HCT116 (cell line): ENCODE measurements around the gene SBK2. TPM values are rescaled to one million over a fixed set of nuclear protein-coding genes. Genes with fewer than 3 reads are reported as not detected.

ENCODE experiments used
- ATAC-seq: fragments of 200-7000 bp; cut with Tn5 transposase; 2 replicates; pipeline ENCODE4 v1.9.1; 2020; ENCODE audit warnings: mild to moderate bottlenecking, moderate library complexity
- BruUV-seq: library from RNA; stranded (reverse); fragments of 400-500 nt; replicated peaks from 2 replicates; lab custom pipeline; 2021; lab: Mats Ljungman, UMichigan
- CTCF ChIA-PET: fragments of 300-600 bp; sonication (Branson Sonifier 250); formaldehyde crosslinking; loops from one replicate; lab custom pipeline; 2021; ENCODE audit warnings: antibody characterized with exemption; lab: Charles Lee
- POLR2A ChIA-PET: fragments of 300-600, 350-600 bp; sonication (Branson Sonifier 250); formaldehyde crosslinking; loops from one replicate; lab custom pipeline; 2021; ENCODE audit warnings: antibody characterized with exemption; lab: Charles Lee
- RAD21 ChIA-PET, 2 experiments: fragments of 300-600 bp; sonication (Branson Sonifier 250); formaldehyde crosslinking; loops; one replicate each; lab custom pipeline; 2023; ENCODE audit warnings: low total read pairs in 2 of 2; ENCODE audit not compliant: uncharacterized antibody in 2 of 2, unreplicated experiment in 2 of 2, low non-redundant PET in 1 of 2; lab: Charles Lee
- DNase-seq: peaks from one replicate; pipeline ENCODE4 v3.0.0-alpha.2; 2010; ENCODE audit warnings: low read depth, low spot score
- H2AFZ ChIP-seq: fragments of 200-600 bp; shearing (Covaris generic), sonication (generic); 2 replicates; pipeline ENCODE4 v1.6.1; 2017; ENCODE audit warnings: low read depth, mixed run types, mixed read lengths, antibody characterized with exemption, low read length; ENCODE audit not compliant: poor library complexity, severe bottlenecking
- H3K27ac ChIP-seq: 2 replicates; pipeline ENCODE4 v1.5.1; 2012; ENCODE audit warnings: low read depth, low read length
- H3K27me3 ChIP-seq: fragments of 200-600 bp; sonication (generic); 2 replicates; pipeline ENCODE4 v1.6.1; 2016; ENCODE audit warnings: mixed run types, low read length, mixed read lengths; ENCODE audit not compliant: insufficient read depth
- H3K36me3 ChIP-seq, 2 experiments: fragments of 200-500 bp in 1 of 2; fragments of 200-600 bp in 1 of 2; sonication (Bioruptor generic) in 1 of 2; sonication (generic) in 1 of 2; 2 replicates each; pipeline versions ENCODE4 v1.5.1 to v1.6.1; 2014 to 2016; ENCODE audit warnings: low read length in 2 of 2, inconsistent platforms in 1 of 2, mixed read lengths in 1 of 2, mixed run types in 1 of 2; ENCODE audit not compliant: insufficient read depth in 2 of 2, control insufficient read depth in 1 of 2
- H3K4me1 ChIP-seq, 2 experiments: fragments of 200-600 bp in 1 of 2; sonication (generic) in 1 of 2; 2 replicates each; pipeline versions ENCODE4 v1.5.1 to v1.6.1; 2012 to 2017; ENCODE audit warnings: low read length in 2 of 2, inconsistent platforms in 1 of 2, mild to moderate bottlenecking in 1 of 2, mixed read lengths in 1 of 2, mixed run types in 1 of 2, moderate library complexity in 1 of 2; ENCODE audit not compliant: insufficient read depth in 2 of 2, control insufficient read depth in 1 of 2
- H3K4me2 ChIP-seq: fragments of 200-600 bp; sonication (generic); 2 replicates; pipeline ENCODE4 v1.6.1; 2017; ENCODE audit warnings: mixed run types, low read length, mixed read lengths
- H3K4me3 ChIP-seq, 2 experiments: fragments of 200-600 bp in 1 of 2; sonication (generic) in 1 of 2; replicated peaks in 1 of 2; 2 replicates each; pipeline ENCODE4 v1.5.1; 2011 to 2016; ENCODE audit warnings: low read length in 2 of 2, control low read depth in 1 of 2, low read depth in 1 of 2, mild to moderate bottlenecking in 1 of 2, mixed read lengths in 1 of 2, mixed run types in 1 of 2
- H3K79me2 ChIP-seq: fragments of 200-600 bp; sonication (generic); 2 replicates; pipeline ENCODE4 v1.6.1; 2017; ENCODE audit warnings: mild to moderate bottlenecking, mixed run types, low read length, moderate library complexity, mixed read lengths; ENCODE audit not compliant: insufficient read depth
- H3K9ac ChIP-seq: fragments of 200-600 bp; sonication (generic); 2 replicates; pipeline ENCODE4 v1.6.1; 2016; ENCODE audit warnings: low read length, mixed read lengths
- H3K9me2 ChIP-seq: fragments of 200-600 bp; sonication (generic), shearing (Covaris generic); 2 replicates; pipeline ENCODE4 v1.6.1; 2017; ENCODE audit warnings: mixed run types, mild to moderate bottlenecking, moderate library complexity; ENCODE audit not compliant: insufficient read depth
- H3K9me3 ChIP-seq, 2 experiments: fragments of 200-500 bp in 1 of 2; fragments of 200-600 bp in 1 of 2; sonication (Bioruptor generic) in 1 of 2; sonication (generic) in 1 of 2; 2 replicates each; pipeline ENCODE4 v1.6.1; 2014 to 2017; ENCODE audit warnings: low read length in 2 of 2, mixed read lengths in 2 of 2, inconsistent platforms in 1 of 2, low read depth in 1 of 2, mild to moderate bottlenecking in 1 of 2, mixed run types in 1 of 2, moderate library complexity in 1 of 2; ENCODE audit not compliant: control insufficient read depth in 1 of 2, insufficient read depth in 1 of 2
- H4K20me1 ChIP-seq: fragments of 200-600 bp; sonication (generic), shearing (Covaris generic); 2 replicates; pipeline ENCODE4 v1.6.1; 2017; ENCODE audit warnings: mixed run types, mild to moderate bottlenecking, moderate library complexity; ENCODE audit not compliant: insufficient read depth
- CEBPB ChIP-seq: IDR thresholded peaks from 2 replicates; pipeline ENCODE4 v1.6.1; 2012; ENCODE audit warnings: low read depth
- ELF1 ChIP-seq: IDR thresholded peaks from 2 replicates; pipeline ENCODE4 v1.6.1; 2012; ENCODE audit warnings: low read depth, borderline replicate concordance
- EZH2 ChIP-seq: fragments of 200-600 bp; sonication (generic); IDR thresholded peaks from 2 replicates; pipeline ENCODE4 v1.6.1; 2017; ENCODE audit warnings: antibody characterized with exemption, mixed run types
- EZH2phosphoT487 ChIP-seq: fragments of 200-600 bp; IDR thresholded peaks from 2 replicates; pipeline ENCODE4 v1.6.1; 2018; ENCODE audit warnings: antibody characterized with exemption, borderline replicate concordance
- FOSL1 ChIP-seq: IDR thresholded peaks from 2 replicates; pipeline ENCODE4 v1.6.1; 2012; ENCODE audit warnings: low read depth
- POLR2AphosphoS5 ChIP-seq: IDR thresholded peaks from 2 replicates; pipeline ENCODE4 v1.6.1; 2011; ENCODE audit warnings: mild to moderate bottlenecking, low read depth, low read length, moderate library complexity
- RAD21 ChIP-seq: IDR thresholded peaks from 2 replicates; pipeline ENCODE4 v1.6.1; 2012; ENCODE audit warnings: low read depth, mild to moderate bottlenecking
- REST ChIP-seq: IDR thresholded peaks from 2 replicates; pipeline ENCODE4 v1.6.1; 2012; ENCODE audit warnings: low read depth
- SRF ChIP-seq: IDR thresholded peaks from 2 replicates; pipeline ENCODE4 v1.6.1; 2012; ENCODE audit warnings: low read depth
- TCF7L2 ChIP-seq: IDR thresholded peaks from 2 replicates; pipeline ENCODE4 v1.7.0; 2011; ENCODE audit warnings: borderline replicate concordance, inconsistent platforms; ENCODE audit not compliant: insufficient read depth, insufficient read length; ENCODE audit errors: extremely low read depth
- intact Hi-C: fragments of 100-400 bp; cut with micrococcal nuclease; formaldehyde crosslinking; loops from 2 replicates; pipeline ENCODE4 v1.10.0; 2022
- total RNA-seq: library from RNA; stranded (reverse); gene quantifications from one replicate; pipeline ENCODE4 v1.2.1, GENCODE V29; 2021; ENCODE audit not compliant: unreplicated experiment
- TF ChIP-seq, protein P1 (sequence below): IDR thresholded peaks from 2 replicates; pipeline ENCODE4 v1.6.1; 2012
- TF ChIP-seq, protein P2 (sequence below): IDR thresholded peaks from 2 replicates; pipeline ENCODE4 v1.6.1; 2011; ENCODE audit warnings: mild to moderate bottlenecking, low read length, moderate library complexity; ENCODE audit not compliant: insufficient replicate concordance; ENCODE audit errors: extremely low read depth
- TF ChIP-seq, protein P3 (sequence below): IDR thresholded peaks from 2 replicates; pipeline ENCODE4 v1.6.1; 2012

SBK2 gene
- total RNA-seq, 1 experiment from 2014 or later, result 0.30 TPM

DNA sequence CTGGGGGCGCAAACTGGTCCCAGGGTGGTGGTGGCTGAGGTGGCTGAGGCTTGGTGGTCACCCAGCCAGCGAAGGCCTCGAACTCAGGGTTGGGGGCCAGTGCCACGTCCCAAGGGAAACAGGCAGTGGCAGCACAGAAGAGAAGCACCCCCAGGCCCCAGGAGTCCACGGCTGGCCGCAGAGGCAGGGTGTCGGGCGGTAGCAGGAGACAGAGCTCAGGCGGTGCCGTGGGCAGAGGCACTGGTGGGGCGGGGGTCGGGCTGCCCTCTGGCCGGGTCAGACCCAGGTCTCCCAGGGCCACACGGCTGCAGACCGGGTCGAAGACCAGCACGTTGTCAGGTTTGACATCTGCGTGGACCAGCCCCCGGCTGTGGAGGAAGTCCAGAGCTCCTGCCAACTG lies 4.2 kb upstream of the SBK2 start:
- TF ChIP-seq EZH2 (no peak), FOSL1 (no peak), EZH2phosphoT487 (no peak), ELF1 (no peak), POLR2AphosphoS5 (no peak), TCF7L2 (no peak), SRF (no peak), REST (no peak), RAD21 (no peak), CEBPB (no peak)
- TF ChIP-seq, protein P1, sequence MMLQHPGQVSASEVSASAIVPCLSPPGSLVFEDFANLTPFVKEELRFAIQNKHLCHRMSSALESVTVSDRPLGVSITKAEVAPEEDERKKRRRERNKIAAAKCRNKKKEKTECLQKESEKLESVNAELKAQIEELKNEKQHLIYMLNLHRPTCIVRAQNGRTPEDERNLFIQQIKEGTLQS, result no peak
- TF ChIP-seq, protein P2, sequence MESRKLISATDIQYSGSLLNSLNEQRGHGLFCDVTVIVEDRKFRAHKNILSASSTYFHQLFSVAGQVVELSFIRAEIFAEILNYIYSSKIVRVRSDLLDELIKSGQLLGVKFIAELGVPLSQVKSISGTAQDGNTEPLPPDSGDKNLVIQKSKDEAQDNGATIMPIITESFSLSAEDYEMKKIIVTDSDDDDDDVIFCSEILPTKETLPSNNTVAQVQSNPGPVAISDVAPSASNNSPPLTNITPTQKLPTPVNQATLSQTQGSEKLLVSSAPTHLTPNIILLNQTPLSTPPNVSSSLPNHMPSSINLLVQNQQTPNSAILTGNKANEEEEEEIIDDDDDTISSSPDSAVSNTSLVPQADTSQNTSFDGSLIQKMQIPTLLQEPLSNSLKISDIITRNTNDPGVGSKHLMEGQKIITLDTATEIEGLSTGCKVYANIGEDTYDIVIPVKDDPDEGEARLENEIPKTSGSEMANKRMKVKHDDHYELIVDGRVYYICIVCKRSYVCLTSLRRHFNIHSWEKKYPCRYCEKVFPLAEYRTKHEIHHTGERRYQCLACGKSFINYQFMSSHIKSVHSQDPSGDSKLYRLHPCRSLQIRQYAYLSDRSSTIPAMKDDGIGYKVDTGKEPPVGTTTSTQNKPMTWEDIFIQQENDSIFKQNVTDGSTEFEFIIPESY, result no peak
- TF ChIP-seq, protein P3, sequence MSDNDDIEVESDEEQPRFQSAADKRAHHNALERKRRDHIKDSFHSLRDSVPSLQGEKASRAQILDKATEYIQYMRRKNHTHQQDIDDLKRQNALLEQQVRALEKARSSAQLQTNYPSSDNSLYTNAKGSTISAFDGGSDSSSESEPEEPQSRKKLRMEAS, result no peak
- H3K4me2 ChIP-seq, result no peak overlapping the region
- CTCF ChIA-PET, result no interaction called here
- RAD21 ChIA-PET, result no interaction called here
- peaks cover 8 to 19% of the 10 kb centered on the region in 2 experiments for H3K4me1 ChIP-seq
- no peak overlapping the region for H3K27ac ChIP-seq
- H3K27me3 ChIP-seq, result no peaks in the 10 kb centered on the region
- no peaks in the 10 kb centered on the region for H3K9me3 ChIP-seq
- POLR2A ChIA-PET, result no interaction called here
- H2AFZ ChIP-seq, result no peak overlapping the region
- no peak overlapping the region for H3K9ac ChIP-seq
- H3K9me2 ChIP-seq, result no peaks in the 10 kb centered on the region
- intact Hi-C loops, result no loop called here
- no peaks in the 10 kb centered on the region for H4K20me1 ChIP-seq
- H3K79me2 ChIP-seq, result no peaks in the 10 kb centered on the region
- ATAC-seq, result no peak
- no TSS peak for BruUV-seq
- no peaks in the 10 kb centered on the region for H3K36me3 ChIP-seq
- DNase-seq, result no peak
- no peak overlapping the region for H3K4me3 ChIP-seq
